HG03139 (cell line): ENCODE data around the gene MAPKAP1.
"Not testable (repeated sequence)": the region's sequence is repeated elsewhere in the genome, so short reads cannot be mapped to it uniquely, and the experiment has no call there.

Experiments
- ATAC-seq: cut with Tn5 transposase; IDR thresholded peaks from one replicate; pipeline ENCODE4 v1.9.1; 2021; ENCODE audit not compliant: unreplicated experiment

The MAPKAP1 gene

DNA sequence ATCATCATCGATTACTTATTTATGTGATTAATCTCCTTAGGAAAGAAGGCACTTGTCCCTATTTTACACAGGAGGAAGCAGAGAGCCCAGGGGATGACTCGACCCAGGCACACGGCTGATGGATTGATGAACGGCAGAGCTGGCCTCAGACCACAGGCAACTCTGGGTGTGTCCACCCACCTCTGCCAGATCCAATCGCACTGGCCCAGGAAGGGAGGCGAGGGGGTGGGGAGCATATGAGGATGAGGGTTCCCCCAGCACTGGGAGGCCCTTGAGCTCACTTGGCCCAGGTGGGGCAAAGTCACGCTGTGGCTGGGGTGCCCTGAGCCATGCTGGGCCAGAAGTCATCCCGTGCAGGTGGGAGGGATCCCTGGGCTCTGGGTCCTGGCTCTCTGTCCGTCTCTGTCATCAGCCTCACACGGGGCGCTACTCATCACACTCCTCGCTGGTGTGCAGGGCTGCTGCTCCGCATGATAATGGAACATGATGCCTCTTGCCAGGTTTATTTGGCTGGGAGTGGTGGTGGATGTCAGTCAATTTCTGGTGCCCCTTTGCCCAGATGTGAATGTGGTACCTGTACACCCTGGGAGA is 285.3 kb downstream of the MAPKAP1 start:
- ATAC-seq: no peak

DNA sequence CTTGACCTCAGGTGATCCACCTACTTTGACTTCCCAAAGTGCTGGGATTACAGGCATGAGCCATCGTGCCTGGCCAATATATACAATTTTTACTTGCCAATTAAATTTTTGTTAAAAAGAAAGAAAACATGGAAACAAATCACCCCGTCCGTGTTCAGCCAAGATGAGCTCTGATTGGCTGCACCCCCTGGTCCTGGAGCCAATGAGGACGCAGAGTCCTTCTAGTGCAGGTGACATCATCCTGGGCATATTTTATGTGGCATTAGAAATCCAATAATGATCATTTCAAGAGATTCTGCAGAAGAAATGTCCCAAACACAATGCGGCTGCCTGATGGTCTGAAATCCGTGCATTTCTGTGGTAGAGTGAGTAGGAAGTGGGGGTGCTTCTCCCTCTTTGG is 285.8 kb downstream of the MAPKAP1 start:
- no peak for ATAC-seq

DNA sequence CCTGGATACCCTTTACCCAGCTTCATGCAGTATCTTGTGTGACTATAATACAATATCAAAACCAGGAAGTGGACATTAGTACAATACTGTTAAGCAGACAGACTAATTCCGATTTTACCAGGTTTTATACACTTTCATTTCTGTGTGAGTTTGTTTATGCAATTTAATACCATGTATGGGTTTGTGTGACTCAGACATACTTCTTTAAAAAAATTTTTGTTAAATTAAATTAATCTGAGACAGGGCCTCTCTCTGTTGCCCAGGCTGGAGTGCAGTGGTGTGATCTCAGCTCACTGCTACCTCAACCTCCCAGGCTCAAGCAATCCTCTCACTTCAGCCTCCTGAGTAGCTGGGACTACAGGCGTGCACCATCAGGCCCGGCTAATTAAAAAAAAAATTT is 288.6 kb downstream of the MAPKAP1 start:
- ATAC-seq: no peak

DNA sequence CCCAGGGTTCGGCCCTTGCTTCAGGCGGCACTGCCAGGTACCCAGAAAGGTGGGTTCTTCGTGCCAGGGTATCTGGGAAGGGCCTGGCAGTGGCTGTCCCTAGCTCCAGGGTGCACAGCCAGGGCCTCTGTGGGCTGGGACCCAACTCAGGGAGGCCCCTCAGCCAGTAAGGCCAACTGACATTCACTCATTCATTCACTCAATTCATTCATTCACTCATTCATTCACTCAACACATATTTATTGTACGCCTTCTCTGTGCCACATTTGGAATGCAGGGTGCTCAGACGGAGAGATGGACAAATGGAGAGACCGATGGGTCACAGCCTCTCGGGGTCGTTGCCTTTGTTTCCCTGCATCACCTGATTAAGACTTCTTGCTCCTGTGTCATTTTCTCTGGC is 290.5 kb downstream of the MAPKAP1 start:
- no peak for ATAC-seq

DNA sequence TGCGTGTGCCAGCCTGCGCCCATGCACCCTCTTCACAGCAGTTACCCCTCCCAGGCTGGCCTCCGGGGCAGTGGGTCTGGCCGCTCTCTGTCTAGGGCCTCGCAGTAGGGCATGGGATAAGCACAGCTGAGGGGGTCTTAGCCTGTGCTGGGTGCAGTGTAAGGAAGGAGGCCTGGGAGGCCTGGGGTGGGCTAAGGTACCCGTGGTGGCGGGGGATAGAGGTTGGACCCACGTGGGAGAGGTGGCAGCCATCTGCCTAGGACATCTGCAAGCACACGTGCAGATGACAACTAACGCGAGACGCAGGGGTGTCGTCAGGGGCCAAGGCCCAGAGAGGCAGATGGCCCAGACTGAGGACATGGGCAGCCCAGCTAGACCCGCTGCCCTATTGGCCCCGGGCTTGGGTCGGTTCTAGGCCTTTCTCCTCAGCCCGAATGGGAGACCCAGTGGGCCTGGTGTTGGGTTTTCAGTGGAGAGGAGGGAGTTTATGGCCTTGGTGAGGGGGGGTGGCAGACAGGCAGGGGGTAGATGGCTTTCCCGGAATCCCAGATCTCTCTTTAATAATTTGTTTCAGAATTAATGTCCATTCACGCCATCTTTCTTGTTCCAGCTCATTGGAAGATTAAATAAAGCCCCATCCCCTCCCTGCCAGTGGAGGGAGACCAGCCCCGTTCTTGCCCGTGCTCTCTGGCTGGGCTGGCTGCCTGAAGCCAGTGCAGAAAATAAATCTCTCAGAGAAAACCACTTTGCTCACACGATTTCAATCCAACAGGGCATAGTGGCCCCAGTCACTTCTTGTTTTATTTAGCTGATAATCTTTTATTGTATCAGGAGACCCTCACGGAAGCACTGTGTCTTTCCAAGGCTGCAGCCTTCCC is 291.2 kb downstream of the MAPKAP1 start:
- ATAC-seq: no peak

DNA sequence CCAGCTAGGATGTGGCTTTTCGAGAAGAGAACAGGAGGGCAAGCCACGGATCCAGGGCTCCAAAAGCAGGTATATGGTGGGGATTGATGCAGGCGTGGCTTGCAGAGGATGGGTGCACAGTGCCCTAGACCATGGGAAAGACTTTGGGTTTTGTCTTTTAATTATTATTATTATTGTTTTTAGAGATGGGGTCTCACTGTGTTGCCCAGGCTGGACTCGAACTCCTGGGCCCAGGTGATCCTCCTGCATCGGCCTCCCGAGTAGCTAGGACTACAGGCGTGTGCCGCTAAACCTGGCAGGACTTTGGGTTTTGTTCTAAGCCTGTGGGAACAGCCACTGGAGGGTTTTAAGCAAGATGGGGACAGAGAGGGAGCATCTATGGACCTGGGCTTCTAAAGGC is 293.4 kb downstream of the MAPKAP1 start:
- ATAC-seq: no peak

- ATAC-seq: no peak
These were observed 294.8 kb downstream of the MAPKAP1 start for GRCh38 chr9:125412166-125412565.

DNA sequence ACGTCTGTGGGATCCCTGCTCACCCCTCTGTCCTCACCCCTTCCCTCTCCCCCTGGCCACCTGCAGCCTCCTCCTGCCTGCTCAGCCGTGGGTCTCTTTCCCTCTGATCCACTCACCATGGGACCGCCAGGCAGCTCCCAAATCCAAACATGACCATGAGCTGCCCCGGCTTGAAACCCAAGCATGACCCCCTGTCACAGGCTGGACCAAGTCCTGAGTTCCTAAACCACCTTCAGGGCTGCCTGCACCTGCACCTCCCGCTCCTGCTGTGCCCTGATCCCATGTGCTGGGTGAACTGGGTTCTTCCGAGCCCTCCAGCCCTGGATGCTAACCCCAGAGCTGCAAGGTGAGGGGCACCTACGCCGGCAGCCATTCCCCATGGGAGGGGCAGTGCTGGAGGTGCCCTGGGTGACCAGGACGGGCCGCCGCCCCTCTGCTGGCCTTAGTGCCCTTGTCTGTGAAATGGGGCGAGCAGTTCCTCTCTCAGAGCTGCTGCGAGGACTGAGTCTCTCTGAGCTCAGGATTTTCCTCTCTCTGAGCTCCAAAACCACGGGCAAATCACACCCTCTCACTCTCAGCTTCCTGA is 295.7 kb downstream of the MAPKAP1 start:
- no peak for ATAC-seq

GRCh38 chr9:125410522-125410894 is 296.5 kb downstream of the MAPKAP1 start:
- no peak for ATAC-seq

DNA sequence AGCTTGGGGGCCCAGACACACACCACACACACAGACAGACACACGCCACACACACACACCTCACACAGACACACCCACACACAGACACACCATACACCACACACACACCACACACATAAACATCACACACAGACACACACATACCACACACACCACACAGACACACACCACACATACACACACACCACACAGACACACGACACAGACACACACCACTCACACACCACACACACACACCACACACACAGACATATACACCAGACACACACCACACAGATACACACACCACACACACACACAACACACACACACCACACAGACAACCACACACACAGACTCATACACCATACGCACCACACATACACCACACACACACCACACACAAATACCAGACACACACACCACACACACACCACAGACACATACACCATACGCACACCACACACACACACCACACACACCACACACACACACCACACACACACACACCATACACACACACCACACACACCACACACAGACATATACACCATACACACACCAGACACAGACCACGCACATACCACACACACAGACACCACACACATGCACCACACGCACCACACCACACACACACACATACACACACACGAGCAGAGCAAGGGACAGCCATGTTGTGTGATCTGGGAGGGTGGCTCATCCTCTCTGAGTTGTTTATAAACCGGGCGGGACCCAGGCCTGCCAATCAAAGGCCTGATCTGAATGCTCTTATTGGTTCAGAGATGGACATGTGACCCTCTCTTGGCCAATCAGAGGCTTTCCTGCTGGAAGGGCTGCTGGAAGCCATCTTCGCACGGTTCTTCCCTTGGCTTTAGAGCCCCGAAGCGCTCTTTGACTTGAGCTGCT is 297.1 kb downstream of the MAPKAP1 start:
- no peak for ATAC-seq

- ATAC-seq: no peak
These were observed 297.8 kb downstream of the MAPKAP1 start for GRCh38 chr9:125409217-125409636.

DNA sequence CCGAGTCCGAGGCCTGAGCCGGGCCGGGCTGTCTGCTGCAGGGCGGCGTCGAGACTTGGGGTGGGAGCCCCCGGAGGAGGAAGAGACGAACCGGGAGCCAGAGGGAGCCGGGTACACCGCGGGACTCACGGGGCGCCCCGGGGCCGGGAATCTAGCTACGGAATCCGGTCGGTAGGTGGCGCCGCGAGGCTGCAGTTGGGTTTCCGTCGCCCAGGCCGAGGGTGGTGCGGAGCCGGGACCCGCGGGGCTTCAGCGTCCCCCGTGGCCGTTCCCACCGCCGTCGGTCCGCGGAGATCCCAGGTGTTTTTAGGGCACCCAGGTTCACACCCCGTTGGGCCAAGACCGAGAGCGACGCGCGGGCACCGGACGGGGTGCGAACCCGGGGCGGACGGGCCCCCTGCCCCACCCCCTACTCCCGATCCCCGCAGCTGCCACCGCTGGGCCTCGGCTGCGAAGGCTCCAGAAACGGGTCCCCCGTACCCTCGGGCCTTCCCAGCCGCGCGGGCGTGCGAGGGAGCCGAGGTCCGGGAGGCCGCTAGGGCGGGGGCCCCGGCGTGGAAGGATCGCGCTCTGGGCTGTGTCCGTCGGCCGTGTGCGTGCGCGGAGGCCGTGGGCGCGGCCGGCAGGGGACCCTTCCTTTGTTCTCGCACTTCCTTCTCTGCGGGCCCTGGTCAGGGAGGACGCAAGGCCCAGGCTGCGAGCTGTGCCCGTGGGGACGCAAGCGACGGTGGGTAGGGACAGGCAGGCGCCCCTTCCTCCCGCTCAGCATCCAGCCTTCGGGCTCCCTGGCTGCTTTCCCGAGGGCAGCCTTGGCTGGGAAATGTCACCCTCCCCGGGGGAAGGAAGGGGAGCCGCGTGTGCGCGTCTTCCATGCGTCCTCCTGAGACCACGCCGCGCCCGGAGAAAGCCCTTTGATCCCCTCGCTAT is 298.8 kb downstream of the MAPKAP1 start:
- ATAC-seq: no peak

DNA sequence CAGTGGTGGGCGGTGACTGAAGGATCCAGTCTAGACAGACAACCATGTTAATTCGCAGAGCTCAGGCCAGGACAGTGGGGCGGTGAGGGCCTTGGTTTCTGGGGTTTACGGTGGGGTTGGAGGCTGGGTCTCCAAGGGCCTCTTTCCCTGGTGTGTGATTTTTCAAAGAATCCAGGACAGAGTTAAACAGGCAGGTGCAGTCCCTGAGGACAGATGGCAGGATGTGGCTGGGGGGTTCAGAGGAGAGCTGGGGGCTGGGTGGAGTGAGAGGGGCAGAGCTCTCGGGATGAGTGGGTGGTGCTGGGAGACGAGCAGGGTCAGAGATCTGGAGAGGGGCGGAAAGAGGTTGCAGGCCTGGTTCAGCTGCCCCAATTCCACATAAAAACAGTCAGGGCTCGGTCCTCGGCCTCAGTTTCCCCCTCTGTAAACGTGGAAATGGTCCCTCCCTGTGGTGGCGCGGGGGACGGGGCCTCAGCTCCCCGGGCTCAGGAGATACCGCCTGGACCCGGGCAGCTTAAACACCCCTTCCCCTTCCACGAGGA is 299.5 kb downstream of the MAPKAP1 start:
- ATAC-seq: no peak

DNA sequence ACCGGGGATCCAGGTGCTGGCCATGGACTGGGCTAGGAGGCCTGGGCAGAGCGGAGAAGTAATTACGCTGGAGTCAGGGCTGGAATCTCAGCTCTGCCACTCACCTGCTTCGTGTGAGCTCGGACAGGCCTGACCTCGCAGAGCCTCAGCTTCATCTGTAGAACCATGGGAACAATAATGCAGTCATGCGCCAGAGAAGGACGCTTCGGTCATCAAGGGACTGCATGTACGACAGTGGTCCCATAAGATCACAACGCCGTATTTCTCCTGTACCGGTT is 300.3 kb downstream of the MAPKAP1 start:
- ATAC-seq: no peak

DNA sequence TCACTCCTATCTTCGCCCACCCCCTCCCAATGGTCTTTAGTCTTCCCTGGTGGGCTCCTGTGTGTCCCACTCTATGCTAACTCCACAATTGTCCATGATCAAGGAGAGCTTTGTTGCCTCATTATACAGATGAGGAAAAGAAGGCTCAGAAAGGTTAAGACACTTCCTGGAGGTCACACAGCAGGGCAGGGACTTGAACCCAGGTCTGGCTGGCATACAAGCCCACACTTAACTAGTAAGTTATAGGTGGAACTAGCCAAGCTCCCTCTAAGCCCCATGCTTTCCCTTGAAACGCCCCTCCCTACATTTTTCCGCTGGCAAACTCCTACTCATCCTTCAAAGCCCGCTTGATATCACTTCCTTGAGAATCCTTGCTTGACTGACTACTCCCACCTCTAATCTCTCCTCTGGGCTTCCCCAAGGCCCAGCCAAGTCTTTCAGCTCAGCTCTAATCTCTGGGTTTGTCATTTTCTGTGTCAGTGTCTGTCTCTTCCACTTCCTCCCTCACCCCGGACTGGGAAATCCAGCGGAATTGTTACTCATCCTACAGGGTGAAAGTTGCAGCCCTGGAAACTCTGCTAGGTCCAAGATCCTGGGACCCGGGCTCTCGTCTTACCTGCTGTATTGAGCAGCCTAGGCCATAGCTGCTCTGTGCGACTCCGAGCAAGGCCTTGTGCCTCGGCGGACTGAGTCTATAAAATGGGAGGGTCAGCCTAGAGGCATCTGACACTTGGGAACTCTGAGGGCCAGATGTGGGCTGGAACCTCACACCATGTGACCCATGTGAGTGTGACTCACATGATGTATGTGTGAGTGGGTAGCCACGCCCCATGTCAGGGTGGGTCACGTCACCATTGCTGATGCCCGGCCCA is 300.8 kb downstream of the MAPKAP1 start:
- no peak for ATAC-seq

DNA sequence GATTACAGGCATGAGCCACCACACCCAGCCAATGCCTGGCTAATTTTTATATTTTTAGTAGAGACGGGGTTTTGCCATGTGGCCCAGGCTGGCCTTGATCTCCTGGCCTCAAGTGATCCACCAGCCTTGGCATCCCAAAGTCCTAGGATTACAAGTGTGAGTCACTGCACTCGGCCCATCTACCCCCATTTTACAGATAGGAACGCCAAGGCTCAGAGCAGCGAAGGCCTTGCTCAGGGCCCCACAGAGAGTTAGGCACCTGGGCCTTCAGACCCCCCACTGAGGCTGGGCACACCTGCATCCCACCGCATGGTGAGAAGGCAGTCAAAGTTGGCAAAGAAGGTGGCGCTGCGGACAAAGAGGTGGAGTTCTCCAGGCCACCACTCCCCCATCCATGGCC is 302.3 kb downstream of the MAPKAP1 start:
- ATAC-seq: no peak

GRCh38 chr9:125400725-125401716 is 306.0 kb downstream of the MAPKAP1 start:
- ATAC-seq: no peak

DNA sequence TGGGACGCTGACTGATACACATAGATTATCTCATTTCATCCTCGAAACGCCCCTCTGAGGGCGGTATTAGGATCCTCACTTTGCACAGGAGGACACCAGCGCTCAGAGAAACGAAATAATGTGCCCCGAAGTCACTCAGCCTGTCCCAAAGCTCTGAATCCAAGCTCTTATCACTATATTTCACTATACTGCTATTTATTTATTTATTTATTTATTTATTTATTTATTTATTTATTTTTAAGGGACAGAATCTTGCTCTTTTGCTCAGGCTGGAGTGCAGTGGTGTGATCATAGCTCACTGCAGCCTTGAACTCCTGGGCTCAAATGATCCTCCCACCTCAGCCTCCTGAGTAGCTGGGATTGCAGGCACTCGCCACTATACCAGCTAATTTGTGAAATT is 306.8 kb downstream of the MAPKAP1 start:
- ATAC-seq: not testable (repeated sequence)
